H9 (cell line): ENCODE data around the gene VPS51. TPM values are rescaled to one million over a fixed set of nuclear protein-coding genes. Genes with fewer than 3 reads are reported as not detected.

ENCODE experiments used
- DNase-seq: peaks from one replicate; pipeline ENCODE4 v3.0.0-alpha.2; 2017
- H2AFZ ChIP-seq: one replicate; pipeline ENCODE4 v1.6.1; 2013; ENCODE audit warnings: mild to moderate bottlenecking, low read length, control low read depth, moderate library complexity
- H2AK5ac ChIP-seq: 2 replicates; pipeline ENCODE4 v1.6.1; 2013; ENCODE audit warnings: low read length, control low read depth, mixed read lengths; ENCODE audit not compliant: insufficient read length
- H2BK120ac ChIP-seq: one replicate; pipeline ENCODE4 v1.6.1; 2013; ENCODE audit warnings: low read depth, mild to moderate bottlenecking, low read length, control low read depth, inconsistent platforms; ENCODE audit not compliant: poor library complexity, severe bottlenecking
- H2BK12ac ChIP-seq: 2 replicates; pipeline ENCODE4 v1.6.1; 2013; ENCODE audit warnings: low read length, control low read depth, mixed read lengths, low read depth; ENCODE audit not compliant: insufficient read length
- H2BK15ac ChIP-seq: 2 replicates; pipeline ENCODE4 v1.6.1; 2013; ENCODE audit warnings: low read depth, low read length, control low read depth
- H2BK20ac ChIP-seq: one replicate; pipeline ENCODE4 v1.6.1; 2013; ENCODE audit warnings: low read depth, mild to moderate bottlenecking, low read length, control low read depth, inconsistent platforms; ENCODE audit not compliant: poor library complexity, severe bottlenecking
- H2BK5ac ChIP-seq: 2 replicates; pipeline ENCODE4 v1.6.1; 2013; ENCODE audit warnings: low read length, control low read depth, mixed read lengths; ENCODE audit not compliant: insufficient read length
- H3K14ac ChIP-seq: 2 replicates; pipeline ENCODE4 v1.6.1; 2013; ENCODE audit warnings: low read length, control low read depth; ENCODE audit not compliant: insufficient read depth
- H3K18ac ChIP-seq: 2 replicates; pipeline ENCODE4 v1.6.1; 2013; ENCODE audit warnings: low read depth, mild to moderate bottlenecking, mixed read lengths, low read length, control low read depth; ENCODE audit not compliant: insufficient read length
- H3K23ac ChIP-seq: 2 replicates; pipeline ENCODE4 v1.6.1; 2013; ENCODE audit warnings: low read length, control low read depth, mixed read lengths, low read depth; ENCODE audit not compliant: insufficient read length
- H3K23me2 ChIP-seq: 2 replicates; pipeline ENCODE4 v1.6.1; 2013; ENCODE audit warnings: low read depth, mild to moderate bottlenecking, mixed read lengths, low read length, control low read depth; ENCODE audit not compliant: insufficient read length, poor library complexity, severe bottlenecking
- H3K27ac ChIP-seq: 2 replicates; pipeline ENCODE4 v1.5.1; 2013; ENCODE audit warnings: low read length, control low read depth, mixed read lengths, low read depth; ENCODE audit not compliant: insufficient read length
- H3K27me3 ChIP-seq: 2 replicates; pipeline ENCODE4 v1.6.1; 2013; ENCODE audit warnings: low read length, control low read depth, inconsistent platforms; ENCODE audit not compliant: insufficient read depth
- H3K4ac ChIP-seq: 2 replicates; pipeline ENCODE4 v1.6.1; 2013; ENCODE audit warnings: low read depth, mild to moderate bottlenecking, control low read depth, inconsistent platforms, low read length, moderate library complexity
- H3K4me1 ChIP-seq: 2 replicates; pipeline ENCODE4 v1.6.1; 2013; ENCODE audit warnings: low read length, control low read depth, inconsistent platforms; ENCODE audit not compliant: insufficient read depth
- H3K4me2 ChIP-seq: 2 replicates; pipeline ENCODE4 v1.6.1; 2013; ENCODE audit warnings: low read length, control low read depth, mixed read lengths; ENCODE audit not compliant: insufficient read length, insufficient read depth
- H3K56ac ChIP-seq: 2 replicates; pipeline ENCODE4 v1.6.1; 2013; ENCODE audit warnings: low read depth, mild to moderate bottlenecking, mixed read lengths, low read length, control low read depth; ENCODE audit not compliant: insufficient read length
- H3K79me1 ChIP-seq: 2 replicates; pipeline ENCODE4 v1.6.1; 2013; ENCODE audit warnings: low read depth, mild to moderate bottlenecking, moderate library complexity, low read length, control low read depth, inconsistent platforms; ENCODE audit not compliant: insufficient read depth, poor library complexity, severe bottlenecking
- H3K79me2 ChIP-seq: 2 replicates; pipeline ENCODE4 v1.6.1; 2013; ENCODE audit warnings: low read length, control low read depth, inconsistent platforms; ENCODE audit not compliant: insufficient read depth
- H3K9ac ChIP-seq: 2 replicates; pipeline ENCODE4 v1.6.1; 2013; ENCODE audit warnings: low read length, control low read depth, mixed read lengths; ENCODE audit not compliant: insufficient read length; ENCODE audit errors: extremely low read depth
- H3K9me3 ChIP-seq: one replicate; pipeline ENCODE4 v1.6.1; 2013; ENCODE audit warnings: low read depth, low read length, inconsistent platforms; ENCODE audit not compliant: control insufficient read depth
- H3T11ph ChIP-seq: one replicate; pipeline ENCODE4 v1.6.1; 2013; ENCODE audit warnings: mild to moderate bottlenecking, low read length, control low read depth, inconsistent platforms
- H4K20me1 ChIP-seq: one replicate; pipeline ENCODE4 v1.6.1; 2013; ENCODE audit not compliant: control insufficient read depth, insufficient read length, insufficient read depth
- H4K5ac ChIP-seq: 2 replicates; pipeline ENCODE4 v1.6.1; 2013; ENCODE audit warnings: low read depth, mild to moderate bottlenecking, mixed read lengths, low read length, control low read depth; ENCODE audit not compliant: insufficient read length
- H4K8ac ChIP-seq: replicated peaks from 2 replicates; pipeline ENCODE4 v1.6.1; 2013; ENCODE audit warnings: low read length, control low read depth, mixed read lengths, low read depth; ENCODE audit not compliant: insufficient read length
- H4K91ac ChIP-seq: 2 replicates; pipeline ENCODE4 v1.6.1; 2013; ENCODE audit warnings: low read depth, mild to moderate bottlenecking, moderate library complexity, mixed read lengths, low read length, control low read depth; ENCODE audit not compliant: insufficient read length
- H3K27ac Mint-ChIP-seq, 3 experiments: 2 replicates in 2 of 3; 3 replicates in 1 of 3; pipeline ENCODE4 v1.8.0; 2020 to 2021; ENCODE audit warnings: mixed read lengths in 3 of 3, mild to moderate bottlenecking in 1 of 3, moderate library complexity in 1 of 3
- H3K27me3 Mint-ChIP-seq: 2 replicates; pipeline ENCODE4 v1.8.0; 2021; ENCODE audit warnings: low read depth, mild to moderate bottlenecking, moderate library complexity, mixed read lengths
- H3K36me3 Mint-ChIP-seq, 3 experiments: 2 replicates in 2 of 3; 3 replicates in 1 of 3; pipeline ENCODE4 v1.8.0; 2020 to 2021; ENCODE audit warnings: low read depth in 3 of 3, mixed read lengths in 3 of 3; ENCODE audit not compliant: insufficient read depth in 1 of 3
- H3K4me1 Mint-ChIP-seq, 2 experiments: 2 replicates each; pipeline ENCODE4 v1.8.0; 2020; ENCODE audit warnings: mixed read lengths in 2 of 2
- H3K4me3 Mint-ChIP-seq, 2 experiments: 2 replicates in 1 of 2; 3 replicates in 1 of 2; pipeline ENCODE4 v1.8.0; 2020 to 2021; ENCODE audit warnings: mild to moderate bottlenecking in 2 of 2, mixed read lengths in 2 of 2, moderate library complexity in 1 of 2
- H3K9me3 Mint-ChIP-seq, 2 experiments: 2 replicates in 1 of 2; 3 replicates in 1 of 2; pipeline ENCODE4 v1.8.0; 2020; ENCODE audit warnings: mild to moderate bottlenecking in 2 of 2, mixed read lengths in 2 of 2, moderate library complexity in 1 of 2
- CTCF ChIP-seq: fragments of 200-600 bp; sonication (generic); conservative IDR thresholded peaks from 3 replicates; pipeline ENCODE4 v1.8.0; 2021; ENCODE audit warnings: antibody characterized with exemption, mild to moderate bottlenecking
- WGBS: extraction: QIAGEN DNeasy Blood & Tissue Kit; methylation state at CpG from one replicate; pipeline ENCODE4 v1.1.7; 2013; ENCODE audit warnings: missing lambda C conversion rate, low lambda C conversion rate, mixed read lengths; ENCODE audit not compliant: insufficient read length; ENCODE audit errors: extremely low coverage; 5-methylcytosine and 5-hydroxymethylcytosine counted together
- total RNA-seq: library from RNA; stranded (reverse); gene quantifications from 2 replicates; pipeline ENCODE4 v1.2.1, GENCODE V29; 2021

Gene VPS51
- total RNA-seq, 1 experiment from 2014 or later: 94.7 TPM

GRCh38 chr11:65078151-65078550 is 17.9 kb upstream of the VPS51 start:
- Histone ChIP-seq H4K8ac (no peak overlapping the region), H3K9ac (no peak overlapping the region), H2BK120ac (no peak overlapping the region), H3K14ac (no peak overlapping the region), H3K56ac (no peak overlapping the region), H2BK20ac (no peak overlapping the region), H3T11ph (no peak overlapping the region), H3K79me1 (peaks cover 13% of the 10 kb centered on the region), H4K20me1 (no peaks in the 10 kb centered on the region), H3K27ac (no peak overlapping the region), H3K9me3 (no peaks in the 10 kb centered on the region), H3K79me2 (peaks cover 5% of the 10 kb centered on the region; the same call in 1 of the 2 replicates), H2AK5ac (no peak overlapping the region), H3K4me1 (no peaks in the 10 kb centered on the region), H3K23me2 (peaks cover 1% of the 10 kb centered on the region), H4K91ac (no peak overlapping the region), H2BK15ac (no peak overlapping the region), H3K18ac (no peak overlapping the region), H3K23ac (no peak overlapping the region), H4K5ac (no peak overlapping the region), H3K4ac (no peak overlapping the region), H2BK12ac (no peak overlapping the region), H3K27me3 (no peaks in the 10 kb centered on the region), H2BK5ac (no peak overlapping the region), H3K4me2 (peak overlapping the region; percentile 1), H2AFZ (no peak overlapping the region)
- no CpG with 5 or more reads among the region's 3 CpGs for WGBS
- TF ChIP-seq CTCF: peak; percentile 76
- Mint-ChIP-seq H3K9me3 (no peaks in the 10 kb centered on the region; a peak in 1 of 5 replicates), H3K27ac (peak overlapping the region in 1 of 3 experiments; percentile 88; a peak in 3 of 7 replicates), H3K4me3 (peak overlapping the region in 1 of 2 experiments; percentile 35; a peak in 1 of 5 replicates), H3K4me1 (peaks cover 14 to 16% of the 10 kb centered on the region in 2 experiments), H3K27me3 (no peaks in the 10 kb centered on the region), H3K36me3 (peaks cover 48 to 73% (median 72%) of the 10 kb centered on the region in 3 experiments)
- DNase-seq: peak; percentile 64
